Adrenal gland (tissue), 5 donors: ENCODE measurements around the gene HTR7.

ENCODE experiments used
- POLR2A ChIP-seq, 2 donors: fragments of 450-650 bp; IDR thresholded peaks; one replicate each; pipeline ENCODE4 v1.6.1; 2017; ENCODE audit warnings: antibody characterized with exemption in 2 of 2, mild to moderate bottlenecking in 2 of 2, moderate library complexity in 1 of 2
- TF ChIP-seq, protein P1 (sequence below), 6 experiments: fragments of 450-650 bp in 4 of 6; fragments of 200-600 bp in 2 of 6; sonication (generic) in 1 of 6; IDR thresholded peaks; 1 replicate in 5 of 6; 2 replicates in 1 of 6; pipeline versions ENCODE4 v1.5.1 to v1.8.0; 2016 to 2021; ENCODE audit warnings: antibody characterized with exemption in 6 of 6, mild to moderate bottlenecking in 2 of 6, moderate library complexity in 1 of 6
- donor health status: DM: no; HTN: no; CAD: no.

- TF ChIP-seq, protein P1, sequence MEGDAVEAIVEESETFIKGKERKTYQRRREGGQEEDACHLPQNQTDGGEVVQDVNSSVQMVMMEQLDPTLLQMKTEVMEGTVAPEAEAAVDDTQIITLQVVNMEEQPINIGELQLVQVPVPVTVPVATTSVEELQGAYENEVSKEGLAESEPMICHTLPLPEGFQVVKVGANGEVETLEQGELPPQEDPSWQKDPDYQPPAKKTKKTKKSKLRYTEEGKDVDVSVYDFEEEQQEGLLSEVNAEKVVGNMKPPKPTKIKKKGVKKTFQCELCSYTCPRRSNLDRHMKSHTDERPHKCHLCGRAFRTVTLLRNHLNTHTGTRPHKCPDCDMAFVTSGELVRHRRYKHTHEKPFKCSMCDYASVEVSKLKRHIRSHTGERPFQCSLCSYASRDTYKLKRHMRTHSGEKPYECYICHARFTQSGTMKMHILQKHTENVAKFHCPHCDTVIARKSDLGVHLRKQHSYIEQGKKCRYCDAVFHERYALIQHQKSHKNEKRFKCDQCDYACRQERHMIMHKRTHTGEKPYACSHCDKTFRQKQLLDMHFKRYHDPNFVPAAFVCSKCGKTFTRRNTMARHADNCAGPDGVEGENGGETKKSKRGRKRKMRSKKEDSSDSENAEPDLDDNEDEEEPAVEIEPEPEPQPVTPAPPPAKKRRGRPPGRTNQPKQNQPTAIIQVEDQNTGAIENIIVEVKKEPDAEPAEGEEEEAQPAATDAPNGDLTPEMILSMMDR (IDR thresholded peaks at IDR 0.05): peak in 1 of 6 experiments; percentile 10
- no peak for TF ChIP-seq POLR2A (IDR thresholded peaks at IDR 0.05)
Observed at GRCh38 chr10:90718182-90718581, 139.7 kb downstream of the HTR7 start.
